ENCODE measurements around the gene OTULINL. TPM values are rescaled to one million over a fixed set of nuclear protein-coding genes. Genes with fewer than 3 reads are reported as not detected.
A peak's percentile ranks its signal among the peaks of the same experiment; 100 is the strongest.

The OTULINL gene
- polyA plus RNA-seq, 1 donor = 3.4 TPM

GRCh38 chr5:14600846-14601245, 19.3 kb downstream of the OTULINL start:
- no peak for DNase-seq

- DNase-seq = no peak
These were observed 21.5 kb downstream of the OTULINL start for GRCh38 chr5:14603141-14603540.

- DNase-seq = no peak
These were observed 25.5 kb downstream of the OTULINL start for GRCh38 chr5:14607104-14607503.

GRCh38 chr5:14608169-14608568, 26.6 kb downstream of the OTULINL start:
- no peak for DNase-seq

- DNase-seq = no peak
These were observed 30.1 kb downstream of the OTULINL start for GRCh38 chr5:14611737-14612136.

- no peak for DNase-seq
These were observed 32.9 kb downstream of the OTULINL start for GRCh38 chr5:14614490-14614889.

- no peak for DNase-seq
These were observed 33.8 kb downstream of the OTULINL start for GRCh38 chr5:14615365-14615764.

- DNase-seq = no peak
These were observed 35.8 kb downstream of the OTULINL start for GRCh38 chr5:14617441-14617840.

- DNase-seq = no peak
These were observed 45.7 kb downstream of the OTULINL start for GRCh38 chr5:14627270-14627669.

GRCh38 chr5:14628346-14628745, 46.8 kb downstream of the OTULINL start:
- peak; percentile 49 for DNase-seq

GRCh38 chr5:14630671-14631070, 49.1 kb downstream of the OTULINL start:
- no peak for DNase-seq

GRCh38 chr5:14635656-14636055, 54.1 kb downstream of the OTULINL start:
- no peak for DNase-seq

GRCh38 chr5:14640765-14641164, 59.2 kb downstream of the OTULINL start:
- no peak for DNase-seq

- no peak for DNase-seq
These were observed 63.1 kb downstream of the OTULINL start for GRCh38 chr5:14644623-14645237.

- DNase-seq = no peak
These were observed 68.5 kb downstream of the OTULINL start for GRCh38 chr5:14650052-14650451.

- no peak for DNase-seq
These were observed 73.7 kb downstream of the OTULINL start for GRCh38 chr5:14655146-14655741.

GRCh38 chr5:14656898-14657297, 75.3 kb downstream of the OTULINL start:
- DNase-seq = no peak

GRCh38 chr5:14659821-14660607, 78.4 kb downstream of the OTULINL start:
- DNase-seq = no peak

GRCh38 chr5:14660833-14661232, 79.2 kb downstream of the OTULINL start:
- DNase-seq = no peak
